Caco-2 (cell line): Measurements from ENCODE around the gene GPR39. TPM values are rescaled to one million over a fixed set of nuclear protein-coding genes. Genes with fewer than 3 reads are reported as not detected.

ENCODE experiments used
- BruUV-seq: library from RNA; stranded (reverse); fragments of 400-500 nt; replicated peaks from 2 replicates; lab custom pipeline; 2021; lab: Mats Ljungman, UMichigan
- CTCF ChIA-PET: fragments of 300-600 bp; sonication (Branson Sonifier 250); formaldehyde crosslinking; loops from one replicate; lab custom pipeline; 2022; ENCODE audit warnings: antibody characterized with exemption; lab: Charles Lee
- POLR2A ChIA-PET: fragments of 300-600 bp; sonication (Branson Sonifier 250); formaldehyde crosslinking; loops from one replicate; lab custom pipeline; 2022; ENCODE audit warnings: antibody characterized with exemption; lab: Charles Lee
- DNase-seq, 2 experiments: peaks; one replicate each; pipeline versions ENCODE4 v3.0.0 to v3.0.0-alpha.2; 2020 to 2022
- H3K27me3 ChIP-seq: replicated peaks from 2 replicates; pipeline ENCODE4 v1.6.0; 2011; ENCODE audit warnings: low read length; ENCODE audit not compliant: control insufficient read depth, insufficient read depth
- H3K36me3 ChIP-seq: 2 replicates; pipeline ENCODE4 v1.5.1; 2011; ENCODE audit warnings: low read length; ENCODE audit not compliant: control insufficient read depth, insufficient read depth
- H3K4me1 ChIP-seq: fragments of 250-450 bp; sonication (Bioruptor Pico); 2 replicates; pipeline ENCODE4 v1.5.1; 2020; ENCODE audit warnings: mild to moderate bottlenecking
- H3K4me3 ChIP-seq: 2 replicates; pipeline ENCODE4 v1.5.1; 2011; ENCODE audit warnings: low read depth, mild to moderate bottlenecking, control low read depth, low read length
- H3K9me3 ChIP-seq: fragments of 250-450 bp; sonication (Bioruptor Pico); 2 replicates; pipeline ENCODE4 v1.5.1; 2020; ENCODE audit warnings: mild to moderate bottlenecking, moderate library complexity
- H3K27ac Mint-ChIP-seq: one replicate; pipeline ENCODE4 v1.8.0; 2022; ENCODE audit warnings: mixed read lengths; ENCODE audit not compliant: unreplicated experiment
- H3K27me3 Mint-ChIP-seq: one replicate; pipeline ENCODE4 v1.8.0; 2022; ENCODE audit warnings: mixed read lengths; ENCODE audit not compliant: insufficient read depth, unreplicated experiment
- H3K36me3 Mint-ChIP-seq: one replicate; pipeline ENCODE4 v1.8.0; 2022; ENCODE audit warnings: mild to moderate bottlenecking, mixed read lengths; ENCODE audit not compliant: insufficient read depth, unreplicated experiment
- H3K4me1 Mint-ChIP-seq: one replicate; pipeline ENCODE4 v1.8.0; 2022; ENCODE audit warnings: low read depth, mixed read lengths; ENCODE audit not compliant: unreplicated experiment
- H3K4me3 Mint-ChIP-seq: one replicate; pipeline ENCODE4 v1.8.0; 2022; ENCODE audit warnings: mild to moderate bottlenecking, moderate library complexity, mixed read lengths; ENCODE audit not compliant: unreplicated experiment
- H3K9me3 Mint-ChIP-seq: one replicate; pipeline ENCODE4 v1.8.0; 2022; ENCODE audit warnings: mixed read lengths; ENCODE audit not compliant: unreplicated experiment
- intact Hi-C: fragments of 100-400 bp; cut with micrococcal nuclease; formaldehyde crosslinking; loops from one replicate; pipeline ENCODE4 v1.10.0; 2022; ENCODE audit not compliant: unreplicated experiment
- total RNA-seq: library from RNA; stranded (reverse); gene quantifications from 2 replicates; pipeline ENCODE4 v1.2.3, GENCODE V29; 2022
- TF ChIP-seq, protein P1 (sequence below), 2 experiments: fragments of 200-600 bp in 1 of 2; IDR thresholded peaks; 1 replicate in 1 of 2; 2 replicates in 1 of 2; pipeline versions ENCODE4 v1.5.1 to v1.8.0; 2011 to 2022; ENCODE audit warnings: antibody characterized with exemption in 1 of 2, control low read depth in 1 of 2, inconsistent platforms in 1 of 2, low read depth in 1 of 2, low read length in 1 of 2, mild to moderate bottlenecking in 1 of 2, moderate library complexity in 1 of 2; ENCODE audit not compliant: insufficient read depth in 1 of 2, severe bottlenecking in 1 of 2, unreplicated experiment in 1 of 2

Gene GPR39
- total RNA-seq, 1 experiment from 2014 or later: 26.8 TPM

DNA sequence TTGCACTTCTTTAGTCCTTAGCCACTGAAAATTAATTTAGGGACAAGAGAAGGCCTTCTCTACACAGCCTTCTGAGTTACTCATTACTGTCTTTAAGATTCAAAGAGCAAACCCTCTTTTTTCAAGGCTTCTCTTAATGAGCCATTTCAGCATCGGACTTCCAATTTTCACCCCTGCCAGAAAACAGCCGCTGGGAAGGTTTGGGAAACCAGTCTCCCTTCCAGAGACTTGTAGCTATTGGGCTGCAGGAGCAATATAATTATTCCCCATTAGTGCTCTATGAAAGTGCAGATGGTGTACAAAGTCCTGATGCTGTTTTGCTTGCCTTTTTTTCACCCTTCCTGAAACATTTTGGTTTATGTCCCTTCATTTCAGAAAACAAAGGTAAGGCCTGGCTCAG is 79.3 kb downstream of the GPR39 start:
- no peak overlapping the region for H3K4me3 Mint-ChIP-seq
- ChIA-PET POLR2A (no interaction called here), CTCF (no interaction called here)
- H3K27me3 Mint-ChIP-seq: no peaks in the 10 kb centered on the region
- BruUV-seq: no TSS peak
- H3K4me3 ChIP-seq: no peak overlapping the region
- intact Hi-C loops: no loop called here
- H3K27ac Mint-ChIP-seq: no peak overlapping the region
- no peaks in the 10 kb centered on the region for H3K36me3 Mint-ChIP-seq
- H3K4me1 Mint-ChIP-seq: no peaks in the 10 kb centered on the region
- H3K9me3 Mint-ChIP-seq: peaks cover 20% of the 10 kb centered on the region
- no peaks in the 10 kb centered on the region for H3K27me3 ChIP-seq
- DNase-seq: no peak
- no peaks in the 10 kb centered on the region for H3K4me1 ChIP-seq
- no peaks in the 10 kb centered on the region for H3K36me3 ChIP-seq
- TF ChIP-seq, protein P1, sequence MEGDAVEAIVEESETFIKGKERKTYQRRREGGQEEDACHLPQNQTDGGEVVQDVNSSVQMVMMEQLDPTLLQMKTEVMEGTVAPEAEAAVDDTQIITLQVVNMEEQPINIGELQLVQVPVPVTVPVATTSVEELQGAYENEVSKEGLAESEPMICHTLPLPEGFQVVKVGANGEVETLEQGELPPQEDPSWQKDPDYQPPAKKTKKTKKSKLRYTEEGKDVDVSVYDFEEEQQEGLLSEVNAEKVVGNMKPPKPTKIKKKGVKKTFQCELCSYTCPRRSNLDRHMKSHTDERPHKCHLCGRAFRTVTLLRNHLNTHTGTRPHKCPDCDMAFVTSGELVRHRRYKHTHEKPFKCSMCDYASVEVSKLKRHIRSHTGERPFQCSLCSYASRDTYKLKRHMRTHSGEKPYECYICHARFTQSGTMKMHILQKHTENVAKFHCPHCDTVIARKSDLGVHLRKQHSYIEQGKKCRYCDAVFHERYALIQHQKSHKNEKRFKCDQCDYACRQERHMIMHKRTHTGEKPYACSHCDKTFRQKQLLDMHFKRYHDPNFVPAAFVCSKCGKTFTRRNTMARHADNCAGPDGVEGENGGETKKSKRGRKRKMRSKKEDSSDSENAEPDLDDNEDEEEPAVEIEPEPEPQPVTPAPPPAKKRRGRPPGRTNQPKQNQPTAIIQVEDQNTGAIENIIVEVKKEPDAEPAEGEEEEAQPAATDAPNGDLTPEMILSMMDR (IDR thresholded peaks at IDR 0.05; ENCODE audit: insufficient read depth in 1 of 2, low read depth in 1 of 2, low read length in 1 of 2, severe bottlenecking in 1 of 2, unreplicated experiment in 1 of 2): no peak
- no peaks in the 10 kb centered on the region for H3K9me3 ChIP-seq

DNA sequence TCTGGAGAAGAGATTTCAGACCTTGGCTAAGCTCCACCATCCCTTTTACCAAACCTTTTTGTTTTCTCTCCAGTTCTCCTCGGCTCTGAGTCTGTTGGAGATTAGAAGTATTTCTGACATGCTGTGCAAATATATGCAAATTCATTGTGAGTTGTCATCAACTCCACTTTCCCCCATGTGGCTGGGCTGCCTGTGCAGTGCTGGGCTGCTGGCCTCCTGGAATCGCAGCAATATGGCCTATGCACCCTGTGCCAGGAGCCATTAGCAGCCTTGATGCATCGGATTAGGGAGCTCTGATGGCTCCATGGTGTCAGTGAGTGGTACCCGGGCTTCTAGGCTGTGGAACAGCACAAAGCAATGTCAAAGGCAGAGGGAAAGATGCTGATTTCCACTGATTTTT is 80.0 kb downstream of the GPR39 start:
- Histone ChIP-seq H3K4me1 (no peaks in the 10 kb centered on the region), H3K9me3 (peaks cover 5% of the 10 kb centered on the region; the same call in 1 of the 2 replicates), H3K36me3 (no peaks in the 10 kb centered on the region), H3K27me3 (no peaks in the 10 kb centered on the region), H3K4me3 (no peak overlapping the region)
- no TSS peak for BruUV-seq
- Mint-ChIP-seq H3K27ac (no peak overlapping the region), H3K4me3 (no peak overlapping the region), H3K9me3 (peaks cover 27% of the 10 kb centered on the region), H3K27me3 (no peaks in the 10 kb centered on the region), H3K4me1 (no peaks in the 10 kb centered on the region), H3K36me3 (no peaks in the 10 kb centered on the region)
- DNase-seq: no peak
- ChIA-PET CTCF (no interaction called here), POLR2A (no interaction called here)
- intact Hi-C loops: no loop called here
- TF ChIP-seq, protein P1 (IDR thresholded peaks at IDR 0.05; ENCODE audit: insufficient read depth in 1 of 2, low read depth in 1 of 2, low read length in 1 of 2, severe bottlenecking in 1 of 2, unreplicated experiment in 1 of 2): no peak

DNA sequence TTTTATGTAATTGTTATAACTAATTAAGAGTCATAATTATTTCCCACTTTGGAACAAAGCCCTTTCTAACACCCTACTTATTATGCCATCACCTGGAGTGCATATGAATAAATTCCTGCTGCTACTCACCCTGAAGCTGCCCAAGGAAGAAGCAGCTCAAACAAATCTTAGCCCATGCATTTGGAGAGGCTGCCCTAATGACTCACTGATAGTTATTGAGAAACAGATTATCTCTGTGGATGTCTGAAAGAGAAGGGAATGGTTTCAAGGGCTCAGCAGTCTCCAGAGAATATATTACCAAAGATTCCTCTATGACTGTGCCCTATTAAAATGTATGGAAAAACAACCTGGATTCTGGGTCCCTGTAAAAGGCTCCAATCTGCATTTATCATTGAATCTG is 81.0 kb downstream of the GPR39 start:
- Mint-ChIP-seq H3K4me1 (no peaks in the 10 kb centered on the region), H3K9me3 (peaks cover 37% of the 10 kb centered on the region), H3K4me3 (no peak overlapping the region), H3K36me3 (no peaks in the 10 kb centered on the region), H3K27me3 (no peaks in the 10 kb centered on the region), H3K27ac (no peak overlapping the region)
- Histone ChIP-seq H3K36me3 (no peaks in the 10 kb centered on the region), H3K4me3 (no peak overlapping the region), H3K27me3 (no peaks in the 10 kb centered on the region), H3K9me3 (peaks cover 12% of the 10 kb centered on the region), H3K4me1 (no peaks in the 10 kb centered on the region)
- ChIA-PET CTCF (interaction anchor here (0.6 kb wide), 1 partner anchor 141 kb away, joined by 4 read pairs; no protein-coding TSS in a partner anchor), POLR2A (no interaction called here)
- no peak for DNase-seq
- intact Hi-C loops: no loop called here
- TF ChIP-seq, protein P1 (IDR thresholded peaks at IDR 0.05; ENCODE audit: insufficient read depth in 1 of 2, low read depth in 1 of 2, low read length in 1 of 2, severe bottlenecking in 1 of 2, unreplicated experiment in 1 of 2): no peak
- BruUV-seq: no TSS peak
